Naive thymus-derived CD4-positive, alpha-beta T cell (primary cell): ENCODE measurements around the gene MRTFA. TPM values are rescaled to one million over a fixed set of nuclear protein-coding genes. Genes with fewer than 3 reads are reported as not detected.
A peak's percentile ranks its signal among the peaks of the same experiment; 100 is the strongest.
"Not testable (repeated sequence)": the region's sequence is repeated elsewhere in the genome, so short reads cannot be mapped to it uniquely, and the experiment has no call there.

Experiments
- ATAC-seq: fragments of 150-1000 bp; cut with Tn5 transposase; 2 replicates; pipeline ENCODE4 v1.10.0; 2021; ENCODE audit warnings: mild to moderate bottlenecking, moderate library complexity
- CTCF ChIA-PET: fragments of 350-600 bp; sonication (Branson Sonifier 250); formaldehyde crosslinking; loops from one replicate; lab custom pipeline; 2021; ENCODE audit warnings: antibody characterized with exemption; lab: Charles Lee
- POLR2A ChIA-PET: fragments of 350-600 bp; sonication (Branson Sonifier 250); formaldehyde crosslinking; loops from one replicate; lab custom pipeline; 2021; ENCODE audit warnings: antibody characterized with exemption, inconsistent platforms; lab: Charles Lee
- DNase-seq, 9 donors: peaks; one replicate each; pipeline versions ENCODE4 v3.0.0 to v3.0.0-alpha.2; 2020 to 2022; ENCODE audit warnings: mixed read lengths in 1 of 9
- H3K27ac ChIP-seq: one replicate; pipeline ENCODE4 v1.7.0; 2013; ENCODE audit warnings: mild to moderate bottlenecking, low read depth, low read length, moderate library complexity
- H3K27me3 ChIP-seq, 2 donors: one replicate each; pipeline ENCODE4 v1.7.0; 2013; ENCODE audit warnings: low read length in 2 of 2, mild to moderate bottlenecking in 2 of 2, moderate library complexity in 2 of 2; ENCODE audit not compliant: control insufficient read depth in 2 of 2, insufficient read depth in 2 of 2
- H3K36me3 ChIP-seq, 3 experiments: 1 replicate in 2 of 3; 2 replicates in 1 of 3; pipeline ENCODE4 v1.7.0; 2013; ENCODE audit warnings: low read length in 3 of 3, mild to moderate bottlenecking in 3 of 3, moderate library complexity in 1 of 3; ENCODE audit not compliant: insufficient read depth in 3 of 3, control insufficient read depth in 2 of 3
- H3K4me1 ChIP-seq, 2 donors: one replicate each; pipeline ENCODE4 v1.7.0; 2013; ENCODE audit warnings: low read length in 2 of 2, mild to moderate bottlenecking in 2 of 2, moderate library complexity in 1 of 2; ENCODE audit not compliant: control insufficient read depth in 2 of 2, insufficient read depth in 2 of 2
- H3K4me3 ChIP-seq: 2 replicates; pipeline ENCODE4 v1.7.0; 2013; ENCODE audit warnings: mild to moderate bottlenecking, low read length
- H3K9me3 ChIP-seq, 3 experiments: 1 replicate in 2 of 3; 2 replicates in 1 of 3; pipeline ENCODE4 v1.7.0; 2013; ENCODE audit warnings: low read length in 3 of 3; ENCODE audit not compliant: control insufficient read depth in 2 of 3
- H3K27ac Mint-ChIP-seq, 9 donors: one replicate each; pipeline ENCODE4 v1.8.0; 2020 to 2022; ENCODE audit warnings: mixed read lengths in 9 of 9, mild to moderate bottlenecking in 8 of 9, moderate library complexity in 5 of 9, inconsistent platforms in 2 of 9
- H3K27me3 Mint-ChIP-seq, 5 donors: one replicate each; pipeline ENCODE4 v1.8.0; 2021 to 2022; ENCODE audit warnings: mixed read lengths in 5 of 5, mild to moderate bottlenecking in 1 of 5
- H3K36me3 Mint-ChIP-seq, 5 donors: one replicate each; pipeline ENCODE4 v1.8.0; 2020 to 2022; ENCODE audit warnings: mixed read lengths in 5 of 5, mild to moderate bottlenecking in 3 of 5, inconsistent platforms in 1 of 5
- H3K4me1 Mint-ChIP-seq, 7 donors: one replicate each; pipeline ENCODE4 v1.8.0; 2020 to 2022; ENCODE audit warnings: mixed read lengths in 7 of 7, mild to moderate bottlenecking in 3 of 7, inconsistent platforms in 1 of 7
- H3K4me3 Mint-ChIP-seq, 10 donors: one replicate each; pipeline ENCODE4 v1.8.0; 2020 to 2022; ENCODE audit warnings: mild to moderate bottlenecking in 10 of 10, mixed read lengths in 10 of 10, moderate library complexity in 6 of 10, inconsistent platforms in 2 of 10
- H3K9me3 Mint-ChIP-seq, 11 donors: one replicate each; pipeline ENCODE4 v1.8.0; 2020 to 2022; ENCODE audit warnings: mixed read lengths in 11 of 11, mild to moderate bottlenecking in 4 of 11, inconsistent platforms in 1 of 11, moderate library complexity in 1 of 11
- intact Hi-C, 2 donors: fragments of 100-400 bp; cut with micrococcal nuclease; formaldehyde crosslinking; loops; one replicate each; pipeline ENCODE4 v1.15.1; 2023
- polyA plus RNA-seq, 2 donors: library from polyadenylated mRNA; unstranded; fragments of 300-500 nt; fragmentation: Illumina TruSeq; gene quantifications; one replicate each; pipeline ENCODE4 v1.2.3, GENCODE V29; 2021
- total RNA-seq, 6 experiments: library from RNA in 5 of 6; stranded (reverse) in 5 of 6; gene quantifications; 1 replicate in 5 of 6; 2 replicates in 1 of 6; pipeline ENCODE4 v1.2.3 and lab custom pipeline; 2021 to 2026

The MRTFA gene
- total and polyA plus RNA-seq, 7 experiments from 2014 or later: 17.6 to 114 (median 81.5) TPM

GRCh38 chr22:40383905-40384304 is 252.6 kb downstream of the MRTFA start:
- intact Hi-C loops: loop anchor here in 1 of 2 donors (2.0 kb wide), 1 partner anchor 13 kb away; the partner anchor contains the start of gene SGSM3
- no peak for DNase-seq
- peaks cover 40 to 85% (median 78%) of the 10 kb centered on the region in 7 donors for H3K4me1 Mint-ChIP-seq
- ChIA-PET CTCF (interaction anchor here (0.7 to 1.3 kb wide), 5 partner anchors 9 to 94 kb away, joined by 3 to 5 read pairs (median 3); no protein-coding TSS in a partner anchor), POLR2A (interaction anchor here (0.6 to 3.3 kb wide), 5 partner anchors 9 to 767 kb away, joined by 3 to 13 read pairs (median 3); no protein-coding TSS in a partner anchor)
- Histone ChIP-seq H3K27ac (peak overlapping the region; percentile 45), H3K9me3 (no peaks in the 10 kb centered on the region), H3K4me1 (peaks cover 10 to 61% of the 10 kb centered on the region in 2 donors), H3K27me3 (no peaks in the 10 kb centered on the region), H3K4me3 (no peak overlapping the region), H3K36me3 (no peaks in the 10 kb centered on the region)
- H3K9me3 Mint-ChIP-seq: peaks cover 0 to 5% (median 0%) of the 10 kb centered on the region in 11 donors
- peaks cover 0 to 15% (median 3%) of the 10 kb centered on the region in 5 donors for H3K36me3 Mint-ChIP-seq
- no peaks in the 10 kb centered on the region for H3K27me3 Mint-ChIP-seq
- ATAC-seq: no peak
- H3K27ac Mint-ChIP-seq: peak overlapping the region; percentile 71 to 99 (median 94)
- H3K4me3 Mint-ChIP-seq: peak overlapping the region in 9 of 10 donors; percentile 30 to 81 (median 60)

- H3K4me3 ChIP-seq: no peak overlapping the region
- no peaks in the 10 kb centered on the region for H3K27me3 ChIP-seq
- peak overlapping the region in 3 of 9 donors; percentile 91 to 99 (median 97) for H3K27ac Mint-ChIP-seq
- no peaks in the 10 kb centered on the region for H3K36me3 ChIP-seq
- POLR2A ChIA-PET: interaction anchor here (0.7 to 2.7 kb wide), 3 partner anchors 10 to 31 kb away, joined by 3 to 8 read pairs (median 3); no protein-coding TSS in a partner anchor
- H3K4me1 ChIP-seq: peaks cover 10 to 41% of the 10 kb centered on the region in 2 donors
- intact Hi-C loops: no loop called here
- peaks cover 0 to 13% (median 4%) of the 10 kb centered on the region in 5 donors for H3K36me3 Mint-ChIP-seq
- no peak for ATAC-seq
- peaks cover 0 to 5% (median 0%) of the 10 kb centered on the region in 11 donors for H3K9me3 Mint-ChIP-seq
- H3K4me1 Mint-ChIP-seq: peaks cover 33 to 80% (median 59%) of the 10 kb centered on the region in 7 donors
- H3K27me3 Mint-ChIP-seq: no peaks in the 10 kb centered on the region
- CTCF ChIA-PET: interaction anchor here (0.6 to 1.3 kb wide), 4 partner anchors 10 to 55 kb away, joined by 3 to 5 read pairs (median 4); no protein-coding TSS in a partner anchor
- no peak overlapping the region for H3K27ac ChIP-seq
- no peaks in the 10 kb centered on the region for H3K9me3 ChIP-seq
- H3K4me3 Mint-ChIP-seq: no peak overlapping the region
- DNase-seq: no peak
These were observed 255.1 kb downstream of the MRTFA start for GRCh38 chr22:40381461-40381860.

GRCh38 chr22:40378448-40378847 is 258.1 kb downstream of the MRTFA start:
- Mint-ChIP-seq H3K36me3 (peaks cover 0 to 17% (median 4%) of the 10 kb centered on the region in 5 donors), H3K27ac (peak overlapping the region in 5 of 9 donors; percentile 25 to 67 (median 35)), H3K4me1 (peaks cover 25 to 74% (median 50%) of the 10 kb centered on the region in 7 donors)
- CTCF ChIA-PET, H3K27me3 Mint-ChIP-seq, H3K27me3 ChIP-seq, intact Hi-C loops, DNase-seq, H3K4me3 ChIP-seq, H3K27ac ChIP-seq, H3K9me3 Mint-ChIP-seq, H3K4me3 Mint-ChIP-seq, H3K9me3 ChIP-seq, ATAC-seq, H3K36me3 ChIP-seq: not testable (repeated sequence)
- H3K4me1 ChIP-seq: peaks cover 0 to 21% of the 10 kb centered on the region in 2 donors
- POLR2A ChIA-PET: interaction anchor here (1.4 to 1.9 kb wide), 3 partner anchors 19 to 79 kb away, joined by 3 to 7 read pairs (median 5); no protein-coding TSS in a partner anchor

- H3K36me3 Mint-ChIP-seq: peaks cover 0 to 22% (median 4%) of the 10 kb centered on the region in 5 donors
- POLR2A ChIA-PET: interaction anchor here (0.6 to 1.9 kb wide), 6 partner anchors 16 to 1053 kb away, joined by 3 to 7 read pairs (median 4); no protein-coding TSS in a partner anchor
- H3K9me3 ChIP-seq: no peaks in the 10 kb centered on the region
- no peaks in the 10 kb centered on the region for H3K9me3 Mint-ChIP-seq
- intact Hi-C loops: no loop called here
- CTCF ChIA-PET: interaction anchor here (0.6 to 0.7 kb wide), 2 partner anchors 57 to 110 kb away, joined by 3 read pairs; no protein-coding TSS in a partner anchor
- H3K4me1 ChIP-seq: peaks cover 0 to 17% of the 10 kb centered on the region in 2 donors
- no peaks in the 10 kb centered on the region for H3K27me3 Mint-ChIP-seq
- no peaks in the 10 kb centered on the region for H3K36me3 ChIP-seq
- peak overlapping the region in 3 of 9 donors; percentile 25 to 67 (median 29) for H3K27ac Mint-ChIP-seq
- no peak for ATAC-seq
- no peak for DNase-seq
- H3K4me3 ChIP-seq: no peak overlapping the region
- H3K4me1 Mint-ChIP-seq: peaks cover 25 to 74% (median 50%) of the 10 kb centered on the region in 7 donors
- no peaks in the 10 kb centered on the region for H3K27me3 ChIP-seq
- no peak overlapping the region for H3K27ac ChIP-seq
- H3K4me3 Mint-ChIP-seq: no peak overlapping the region
These were observed 258.6 kb downstream of the MRTFA start for GRCh38 chr22:40377931-40378330.

GRCh38 chr22:40376149-40376548 is 260.4 kb downstream of the MRTFA start:
- peak overlapping the region in 2 of 10 donors; percentile 4 to 58 for H3K4me3 Mint-ChIP-seq
- peaks cover 2 to 18% of the 10 kb centered on the region in 2 donors for H3K4me1 ChIP-seq

GRCh38 chr22:40374567-40374966 is 262.0 kb downstream of the MRTFA start:
- no peaks in the 10 kb centered on the region for H3K27me3 ChIP-seq
- H3K4me3 Mint-ChIP-seq: peak overlapping the region in 1 of 10 donors; percentile 16
- DNase-seq (no peak), ATAC-seq (no peak)
- H3K9me3 Mint-ChIP-seq: peaks cover 0 to 1% (median 0%) of the 10 kb centered on the region in 11 donors
- H3K27ac Mint-ChIP-seq: no peak overlapping the region
- H3K36me3 ChIP-seq: peaks cover 0 to 6% (median 0%) of the 10 kb centered on the region in 3 experiments
- no peak overlapping the region for H3K4me3 ChIP-seq
- intact Hi-C loops: loop anchor here (5.0 kb wide), 2 partner anchors 113 to 263 kb away; partner anchors contain the start of gene MRTFA (in 1 of the 2)
- peaks cover 3 to 18% of the 10 kb centered on the region in 2 donors for H3K4me1 ChIP-seq
- H3K27ac ChIP-seq: no peak overlapping the region
- peaks cover 0 to 17% (median 4%) of the 10 kb centered on the region in 5 donors for H3K36me3 Mint-ChIP-seq
- H3K4me1 Mint-ChIP-seq: peaks cover 28 to 74% (median 45%) of the 10 kb centered on the region in 7 donors
- CTCF ChIA-PET: no interaction called here
- POLR2A ChIA-PET: interaction anchor here (3.1 kb wide), 1 partner anchor 10 kb away, joined by 13 read pairs; no protein-coding TSS in a partner anchor
- H3K9me3 ChIP-seq: no peaks in the 10 kb centered on the region
- H3K27me3 Mint-ChIP-seq: no peaks in the 10 kb centered on the region

More at GRCh38 chr22:40376149-40376548, 260.4 kb downstream of the MRTFA start:
- H3K27ac ChIP-seq: no peak overlapping the region
- ATAC-seq (no peak), DNase-seq (no peak)
- Mint-ChIP-seq H3K27ac (peak overlapping the region in 2 of 9 donors; percentile 32 to 59), H3K4me1 (peaks cover 28 to 73% (median 49%) of the 10 kb centered on the region in 7 donors), H3K36me3 (peaks cover 0 to 17% (median 4%) of the 10 kb centered on the region in 5 donors), H3K9me3 (peaks cover 0 to 1% (median 0%) of the 10 kb centered on the region in 11 donors), H3K27me3 (no peaks in the 10 kb centered on the region)
- intact Hi-C loops: no loop called here
- ChIA-PET CTCF (interaction anchor here (0.6 to 1.4 kb wide), 4 partner anchors 9 to 196 kb away, joined by 3 to 6 read pairs (median 3); no protein-coding TSS in a partner anchor), POLR2A (interaction anchor here (0.6 to 3.1 kb wide), 4 partner anchors 9 to 359 kb away, joined by 3 to 13 read pairs (median 4); no protein-coding TSS in a partner anchor)
- H3K27me3 ChIP-seq: no peaks in the 10 kb centered on the region
- H3K36me3 ChIP-seq: no peaks in the 10 kb centered on the region
- no peak overlapping the region for H3K4me3 ChIP-seq
- H3K9me3 ChIP-seq: no peaks in the 10 kb centered on the region
